Ovary (tissue), 3 donors: ENCODE measurements around the gene SUSD3.

Experiments
- CTCF ChIP-seq, 3 donors: fragments of 450-650 bp in 2 of 3; fragments of 200-600 bp in 1 of 3; IDR thresholded peaks; one replicate each; pipeline versions ENCODE4 v1.5.1 to v1.8.0; 2016 to 2022; ENCODE audit warnings: antibody characterized with exemption in 3 of 3, mild to moderate bottlenecking in 1 of 3
- POLR2A ChIP-seq: fragments of 450-650 bp; IDR thresholded peaks from one replicate; pipeline ENCODE4 v1.6.1; 2017; ENCODE audit warnings: antibody characterized with exemption, mild to moderate bottlenecking, moderate library complexity
- donor health status: DM: no; HTN: no; CAD: no.

GRCh38 chr9:93100276-93100636, 41.8 kb downstream of the SUSD3 start:
- TF ChIP-seq CTCF (IDR thresholded peaks at IDR 0.05) (no peak), POLR2A (no peak)
